Retina (tissue), 1 donor: ENCODE results near the gene NT5C.
"Not testable (repeated sequence)": the region's sequence is repeated elsewhere in the genome, so short reads cannot be mapped to it uniquely, and the experiment has no call there.

Experiments
- DNase-seq: peaks from one replicate; pipeline ENCODE4 v3.0.0-alpha.2; 2016

NT5C gene

GRCh38 chr17:75131278-75132017, at the start of gene NT5C:
Gene NT5C, minus strand, starts transcription at chr17:75131742. Its CDS starts 35 bp downstream, at chr17:75131707.
- DNase-seq: peak; percentile 95

- no peak for DNase-seq
These were observed 49.6 kb upstream of the NT5C start for GRCh38 chr17:75181110-75181509.

GRCh38 chr17:75178453-75178852, 46.9 kb upstream of the NT5C start:
- DNase-seq: no peak

- no peak for DNase-seq
These were observed 45.1 kb upstream of the NT5C start for GRCh38 chr17:75176625-75177024.

- DNase-seq: no peak
These were observed 43.5 kb upstream of the NT5C start for GRCh38 chr17:75174996-75175395.

- DNase-seq: no peak
These were observed 42.0 kb upstream of the NT5C start for GRCh38 chr17:75173526-75173925.

- DNase-seq: no peak
These were observed 37.5 kb upstream of the NT5C start for GRCh38 chr17:75168998-75169397.

GRCh38 chr17:75164606-75165005, 33.1 kb upstream of the NT5C start:
- not testable (repeated sequence) for DNase-seq

GRCh38 chr17:75163074-75163473, 31.5 kb upstream of the NT5C start:
- DNase-seq: no peak

GRCh38 chr17:75160211-75160610, 28.7 kb upstream of the NT5C start:
- no peak for DNase-seq

GRCh38 chr17:75159196-75160031, 27.9 kb upstream of the NT5C start:
- DNase-seq: no peak

GRCh38 chr17:75158480-75158879, 26.9 kb upstream of the NT5C start:
- not testable (repeated sequence) for DNase-seq

GRCh38 chr17:75155191-75155601, 23.7 kb upstream of the NT5C start:
- no peak for DNase-seq

GRCh38 chr17:75154195-75155106, 22.9 kb upstream of the NT5C start, which contains the start of gene JPT1:
Gene JPT1, minus strand, starts transcription at chr17:75154512. Its CDS starts 115 bp downstream, at chr17:75154397.
- peak; percentile 97 for DNase-seq

- peak; percentile 89 for DNase-seq
These were observed 22.2 kb upstream of the NT5C start for GRCh38 chr17:75153780-75154194.

- DNase-seq: peak; percentile 80
These were observed 21.6 kb upstream of the NT5C start for GRCh38 chr17:75152922-75153779.

GRCh38 chr17:75152523-75152921, 21.0 kb upstream of the NT5C start:
- no peak for DNase-seq

- DNase-seq: peak; percentile 30
These were observed 20.4 kb upstream of the NT5C start for GRCh38 chr17:75151930-75152329.

- DNase-seq: no peak
These were observed 16.5 kb upstream of the NT5C start for GRCh38 chr17:75147878-75148546.

GRCh38 chr17:75146592-75146991, 15.1 kb upstream of the NT5C start:
- DNase-seq: no peak

GRCh38 chr17:75144816-75145512, 13.4 kb upstream of the NT5C start:
- DNase-seq: no peak
